Measurements from ENCODE around the gene PBRM1. TPM values are rescaled to one million over a fixed set of nuclear protein-coding genes. Genes with fewer than 3 reads are reported as not detected.

The PBRM1 gene
- total RNA-seq, 1 experiment from 2014 or later: 74.2 TPM

GRCh38 chr3:52520141-52520667, 165.5 kb downstream of the PBRM1 start:
- no peak overlapping the region for H4K8ac ChIP-seq (replicated peaks; ENCODE audit: insufficient read length, low read depth, low read length)
- no peaks in the 10 kb centered on the region for H3K27me3 ChIP-seq (ENCODE audit: insufficient read depth, low read length)
- H2BK5ac ChIP-seq (ENCODE audit: insufficient read length, low read length): no peak overlapping the region
- no peak overlapping the region for H3K14ac ChIP-seq (ENCODE audit: insufficient read depth, low read length)
- H2AFZ ChIP-seq (ENCODE audit: low read length): no peak overlapping the region
- H3K18ac ChIP-seq (ENCODE audit: insufficient read length, low read depth, low read length): no peak overlapping the region
- H3K27me3 Mint-ChIP-seq (ENCODE audit: low read depth): peaks cover 2% of the 10 kb centered on the region
- no peak overlapping the region for H2BK20ac ChIP-seq (ENCODE audit: low read depth, low read length, poor library complexity, severe bottlenecking)
- no peak overlapping the region for H2AK5ac ChIP-seq (ENCODE audit: insufficient read length, low read length)
- no peaks in the 10 kb centered on the region; a peak in 1 of 5 replicates for H3K9me3 Mint-ChIP-seq
- peaks cover 6 to 7% of the 10 kb centered on the region in 2 experiments; a peak in 3 of 4 replicates for H3K4me1 Mint-ChIP-seq
- no peak overlapping the region; a peak in 1 of 7 replicates for H3K27ac Mint-ChIP-seq
- no peak overlapping the region for H3K27ac ChIP-seq (ENCODE audit: insufficient read length, low read depth, low read length)
- no peak overlapping the region for H2BK120ac ChIP-seq (ENCODE audit: low read depth, low read length, poor library complexity, severe bottlenecking)
- H3K56ac ChIP-seq (ENCODE audit: insufficient read length, low read depth, low read length): no peak overlapping the region
- no peaks in the 10 kb centered on the region for H3K4me1 ChIP-seq (ENCODE audit: insufficient read depth, low read length)
- H3K23ac ChIP-seq (ENCODE audit: insufficient read length, low read depth, low read length): no peak overlapping the region
- H3K4ac ChIP-seq (ENCODE audit: low read depth, low read length): no peak overlapping the region
- no peak overlapping the region for H3T11ph ChIP-seq (ENCODE audit: low read length)
- H3K9me3 ChIP-seq (ENCODE audit: control insufficient read depth, low read depth, low read length): no peaks in the 10 kb centered on the region
- H3K4me2 ChIP-seq (ENCODE audit: insufficient read depth, insufficient read length, low read length): no peak overlapping the region
- H3K79me1 ChIP-seq (ENCODE audit: insufficient read depth, low read depth, low read length, poor library complexity, severe bottlenecking): no peaks in the 10 kb centered on the region
- no peak overlapping the region for H4K91ac ChIP-seq (ENCODE audit: insufficient read length, low read depth, low read length)
- no peak overlapping the region for H2BK15ac ChIP-seq (ENCODE audit: low read depth, low read length)
- no peak overlapping the region for H3K4me3 Mint-ChIP-seq
- no CpG with 5 or more reads among the region's 14 CpGs for WGBS (ENCODE audit: extremely low coverage, insufficient read length, low lambda C conversion rate)
- no peak overlapping the region for H2BK12ac ChIP-seq (ENCODE audit: insufficient read length, low read depth, low read length)
- no peaks in the 10 kb centered on the region for H3K23me2 ChIP-seq (ENCODE audit: insufficient read length, low read depth, low read length, poor library complexity, severe bottlenecking)
- no peak overlapping the region for H4K5ac ChIP-seq (ENCODE audit: insufficient read length, low read depth, low read length)
- H3K79me2 ChIP-seq (ENCODE audit: insufficient read depth, low read length): no peaks in the 10 kb centered on the region
- peaks cover 9 to 18% (median 13%) of the 10 kb centered on the region in 3 experiments; a peak in 6 of 7 replicates for H3K36me3 Mint-ChIP-seq (ENCODE audit: insufficient read depth in 1 of 3, low read depth in 3 of 3)
- TF ChIP-seq, protein P1, sequence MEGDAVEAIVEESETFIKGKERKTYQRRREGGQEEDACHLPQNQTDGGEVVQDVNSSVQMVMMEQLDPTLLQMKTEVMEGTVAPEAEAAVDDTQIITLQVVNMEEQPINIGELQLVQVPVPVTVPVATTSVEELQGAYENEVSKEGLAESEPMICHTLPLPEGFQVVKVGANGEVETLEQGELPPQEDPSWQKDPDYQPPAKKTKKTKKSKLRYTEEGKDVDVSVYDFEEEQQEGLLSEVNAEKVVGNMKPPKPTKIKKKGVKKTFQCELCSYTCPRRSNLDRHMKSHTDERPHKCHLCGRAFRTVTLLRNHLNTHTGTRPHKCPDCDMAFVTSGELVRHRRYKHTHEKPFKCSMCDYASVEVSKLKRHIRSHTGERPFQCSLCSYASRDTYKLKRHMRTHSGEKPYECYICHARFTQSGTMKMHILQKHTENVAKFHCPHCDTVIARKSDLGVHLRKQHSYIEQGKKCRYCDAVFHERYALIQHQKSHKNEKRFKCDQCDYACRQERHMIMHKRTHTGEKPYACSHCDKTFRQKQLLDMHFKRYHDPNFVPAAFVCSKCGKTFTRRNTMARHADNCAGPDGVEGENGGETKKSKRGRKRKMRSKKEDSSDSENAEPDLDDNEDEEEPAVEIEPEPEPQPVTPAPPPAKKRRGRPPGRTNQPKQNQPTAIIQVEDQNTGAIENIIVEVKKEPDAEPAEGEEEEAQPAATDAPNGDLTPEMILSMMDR (conservative IDR thresholded peaks at IDR 0.05): no peak
- no peak overlapping the region for H3K9ac ChIP-seq (ENCODE audit: extremely low read depth, insufficient read length, low read length)
- DNase-seq: no peak
- H4K20me1 ChIP-seq (ENCODE audit: control insufficient read depth, insufficient read depth, insufficient read length): peaks cover 3% of the 10 kb centered on the region

Measured in H9 (cell line).